Keratinocyte (primary cell): ENCODE data around the gene NAALADL2. TPM values are rescaled to one million over a fixed set of nuclear protein-coding genes. Genes with fewer than 3 reads are reported as not detected.
"Not testable (repeated sequence)": the region's sequence is repeated elsewhere in the genome, so short reads cannot be mapped to it uniquely, and the experiment has no call there.

Experiments
- DNase-seq: peaks from one replicate; pipeline ENCODE4 v3.0.0-alpha.2; 2011; ENCODE audit warnings: low read depth, missing footprints, low spot score
- FAIRE-seq: peaks from 2 replicates; lab custom pipeline; 2011; peaks lifted over from hg19 to GRCh38; lab: Jason Lieb, UNC
- H2AFZ ChIP-seq: 2 replicates; pipeline ENCODE4 v1.6.0; 2012; ENCODE audit warnings: low read length, control low read depth, inconsistent platforms; ENCODE audit not compliant: control insufficient read depth
- H3K27ac ChIP-seq: 2 replicates; pipeline ENCODE4 v1.5.1; 2011; ENCODE audit warnings: low read length; ENCODE audit not compliant: control insufficient read depth, insufficient read depth
- H3K27me3 ChIP-seq: 3 replicates; pipeline ENCODE4 v1.6.0; 2011; ENCODE audit warnings: low read length; ENCODE audit not compliant: control insufficient read depth, insufficient read depth; ENCODE audit errors: extremely low read depth
- H3K36me3 ChIP-seq, 2 experiments: 2 replicates in 1 of 2; 3 replicates in 1 of 2; pipeline ENCODE4 v1.5.1; 2011; ENCODE audit warnings: low read length in 2 of 2, mild to moderate bottlenecking in 1 of 2; ENCODE audit not compliant: control insufficient read depth in 2 of 2, insufficient read depth in 2 of 2; ENCODE audit errors: extremely low read depth in 1 of 2
- H3K4me1 ChIP-seq: 3 replicates; pipeline ENCODE4 v1.5.1; 2011; ENCODE audit warnings: low read length; ENCODE audit not compliant: control insufficient read depth, insufficient read depth; ENCODE audit errors: extremely low read depth
- H3K4me2 ChIP-seq: 3 replicates; pipeline ENCODE4 v1.6.0; 2011; ENCODE audit warnings: low read depth, low read length; ENCODE audit not compliant: control insufficient read depth, insufficient read depth; ENCODE audit errors: extremely low read depth
- H3K4me3 ChIP-seq, 3 experiments: fragments of 200-600 bp in 1 of 3; sonication (generic) in 1 of 3; 2 replicates in 2 of 3; 3 replicates in 1 of 3; pipeline ENCODE4 v1.5.1; 2011 to 2016; ENCODE audit warnings: low read length in 3 of 3, mild to moderate bottlenecking in 3 of 3, control low read depth in 2 of 3, inconsistent platforms in 1 of 3, low read depth in 1 of 3, mixed read lengths in 1 of 3, mixed run types in 1 of 3, moderate library complexity in 1 of 3; ENCODE audit not compliant: control insufficient read depth in 2 of 3, insufficient read depth in 2 of 3; ENCODE audit errors: extremely low read depth in 1 of 3
- H3K79me2 ChIP-seq: 2 replicates; pipeline ENCODE4 v1.6.0; 2012; ENCODE audit warnings: low read length; ENCODE audit not compliant: control insufficient read depth, insufficient read depth
- H3K9ac ChIP-seq: 3 replicates; pipeline ENCODE4 v1.6.0; 2011; ENCODE audit warnings: low read length; ENCODE audit not compliant: control insufficient read depth, insufficient read depth; ENCODE audit errors: extremely low read depth
- H3K9me1 ChIP-seq: 3 replicates; pipeline ENCODE4 v1.6.0; 2011; ENCODE audit warnings: low read length; ENCODE audit not compliant: control insufficient read depth, insufficient read depth; ENCODE audit errors: extremely low read depth
- H3K9me3 ChIP-seq: 2 replicates; pipeline ENCODE4 v1.5.1; 2012; ENCODE audit warnings: low read depth, low read length; ENCODE audit not compliant: control insufficient read depth
- H4K20me1 ChIP-seq: 3 replicates; pipeline ENCODE4 v1.6.0; 2011; ENCODE audit warnings: low read length; ENCODE audit not compliant: control insufficient read depth, insufficient read depth; ENCODE audit errors: extremely low read depth
- EZH2 ChIP-seq: IDR thresholded peaks from one replicate; pipeline ENCODE4 v1.6.1; 2012; ENCODE audit warnings: inconsistent platforms, mild to moderate bottlenecking, low read length, moderate library complexity
- dilution Hi-C: fragments of 300-500 bp; cut with MboI; formaldehyde crosslinking; loops from one replicate; pipeline ENCODE4 v1.7.0; 2020; ENCODE audit warnings: low sequenced_read_pairs; ENCODE audit not compliant: extremely low pct_ligation_motif_present
- polyA plus RNA-seq, 5 experiments: library from polyadenylated mRNA; depleted of rRNA in 3 of 5; stranded (reverse) in 3 of 5; stranded (forward) in 1 of 5; unstranded in 1 of 5; fragments of >200 nt; gene quantifications; 1 replicate in 1 of 5; 2 replicates in 3 of 5; 3 replicates in 1 of 5; pipeline versions ENCODE4 v1.2.1 to v1.2.3, GENCODE V29; 2011 to 2012; ENCODE audit warnings: missing spikeins in 2 of 5, low read depth in 1 of 5, low replicate concordance in 1 of 5
- TF ChIP-seq, protein P1 (sequence below), 3 experiments: IDR thresholded peaks in 1 of 3; conservative IDR thresholded peaks in 1 of 3; optimal IDR thresholded peaks in 1 of 3; 2 replicates in 2 of 3; 3 replicates in 1 of 3; pipeline versions ENCODE3 to v1.5.1; 2011; ENCODE audit warnings: low read length in 3 of 3, mild to moderate bottlenecking in 3 of 3, moderate library complexity in 2 of 3, control low read depth in 1 of 3, inconsistent platforms in 1 of 3; ENCODE audit not compliant: insufficient read depth in 2 of 3; ENCODE audit errors: extremely low read depth in 1 of 3

NAALADL2 gene
- polyA plus RNA-seq, 1 donor (not counting 4 experiments of a cell fraction or from before 2014, with no cell fraction given), result 0.75 TPM

DNA sequence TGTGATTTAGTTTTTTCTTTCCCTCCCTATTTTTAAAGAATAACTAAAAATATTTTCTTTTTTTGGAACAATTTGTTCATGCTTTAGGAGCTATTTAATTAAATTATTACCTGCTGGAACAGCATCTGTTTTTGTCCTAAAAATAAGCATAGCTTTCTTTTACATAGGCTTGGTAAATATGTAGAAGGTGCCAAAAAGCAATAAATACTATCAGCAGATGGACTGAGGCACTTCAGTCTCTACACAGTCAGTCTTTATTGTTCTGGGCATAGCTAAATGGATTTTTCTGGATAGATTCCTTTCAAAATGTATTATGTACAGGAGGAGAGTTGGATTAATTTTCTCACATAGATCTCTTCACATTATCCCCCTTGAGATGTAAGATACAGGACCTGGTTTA is 223.5 kb downstream of the NAALADL2 start:
- dilution Hi-C loops, result no loop called here
- Histone ChIP-seq H3K4me2 (no peak overlapping the region), H3K79me2 (no peaks in the 10 kb centered on the region), H3K36me3 (no peaks in the 10 kb centered on the region), H3K4me3 (no peak overlapping the region), H3K27me3 (no peaks in the 10 kb centered on the region), H3K9ac (no peak overlapping the region), H3K4me1 (no peaks in the 10 kb centered on the region), H2AFZ (no peak overlapping the region), H4K20me1 (no peaks in the 10 kb centered on the region), H3K27ac (no peak overlapping the region), H3K9me3 (no peaks in the 10 kb centered on the region), H3K9me1 (no peaks in the 10 kb centered on the region)
- TF ChIP-seq, protein P1, sequence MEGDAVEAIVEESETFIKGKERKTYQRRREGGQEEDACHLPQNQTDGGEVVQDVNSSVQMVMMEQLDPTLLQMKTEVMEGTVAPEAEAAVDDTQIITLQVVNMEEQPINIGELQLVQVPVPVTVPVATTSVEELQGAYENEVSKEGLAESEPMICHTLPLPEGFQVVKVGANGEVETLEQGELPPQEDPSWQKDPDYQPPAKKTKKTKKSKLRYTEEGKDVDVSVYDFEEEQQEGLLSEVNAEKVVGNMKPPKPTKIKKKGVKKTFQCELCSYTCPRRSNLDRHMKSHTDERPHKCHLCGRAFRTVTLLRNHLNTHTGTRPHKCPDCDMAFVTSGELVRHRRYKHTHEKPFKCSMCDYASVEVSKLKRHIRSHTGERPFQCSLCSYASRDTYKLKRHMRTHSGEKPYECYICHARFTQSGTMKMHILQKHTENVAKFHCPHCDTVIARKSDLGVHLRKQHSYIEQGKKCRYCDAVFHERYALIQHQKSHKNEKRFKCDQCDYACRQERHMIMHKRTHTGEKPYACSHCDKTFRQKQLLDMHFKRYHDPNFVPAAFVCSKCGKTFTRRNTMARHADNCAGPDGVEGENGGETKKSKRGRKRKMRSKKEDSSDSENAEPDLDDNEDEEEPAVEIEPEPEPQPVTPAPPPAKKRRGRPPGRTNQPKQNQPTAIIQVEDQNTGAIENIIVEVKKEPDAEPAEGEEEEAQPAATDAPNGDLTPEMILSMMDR (optimal IDR thresholded peaks at IDR 0.05 in 1 of 3, IDR thresholded peaks at IDR 0.05 in 1 of 3, conservative IDR thresholded peaks at IDR 0.05 in 1 of 3; ENCODE audit: extremely low read depth in 1 of 3, insufficient read depth in 2 of 3, low read length in 3 of 3), result no peak
- TF ChIP-seq EZH2, result no peak
- DNase-seq, result no peak
- FAIRE-seq, result no peak

DNA sequence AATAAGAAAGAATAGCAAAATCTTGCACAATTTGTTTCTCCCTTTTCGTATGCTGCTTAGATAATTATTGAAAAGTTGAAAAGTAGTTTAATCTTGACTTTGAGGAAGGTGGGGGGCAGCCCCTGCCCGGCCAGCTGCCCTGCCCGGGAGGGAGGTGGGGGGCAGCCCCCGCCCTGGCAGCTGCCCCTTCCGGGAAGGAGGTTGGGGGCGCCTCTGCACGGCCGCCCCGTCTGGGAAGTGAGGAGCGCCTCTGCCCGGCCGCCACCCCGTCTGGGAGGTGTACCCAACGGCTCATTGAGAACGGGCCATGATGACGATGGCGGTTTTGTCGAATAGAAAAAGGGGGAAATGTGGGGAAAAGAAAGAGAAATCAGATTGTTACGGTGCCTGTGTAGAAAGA is 228.0 kb downstream of the NAALADL2 start:
- DNase-seq, H3K4me2 ChIP-seq, FAIRE-seq, H3K27ac ChIP-seq, H3K9ac ChIP-seq, H3K4me1 ChIP-seq, H3K27me3 ChIP-seq, dilution Hi-C loops, H3K9me3 ChIP-seq, H3K9me1 ChIP-seq, H4K20me1 ChIP-seq, H3K4me3 ChIP-seq, H3K79me2 ChIP-seq, H3K36me3 ChIP-seq, H2AFZ ChIP-seq: not testable (repeated sequence)

DNA sequence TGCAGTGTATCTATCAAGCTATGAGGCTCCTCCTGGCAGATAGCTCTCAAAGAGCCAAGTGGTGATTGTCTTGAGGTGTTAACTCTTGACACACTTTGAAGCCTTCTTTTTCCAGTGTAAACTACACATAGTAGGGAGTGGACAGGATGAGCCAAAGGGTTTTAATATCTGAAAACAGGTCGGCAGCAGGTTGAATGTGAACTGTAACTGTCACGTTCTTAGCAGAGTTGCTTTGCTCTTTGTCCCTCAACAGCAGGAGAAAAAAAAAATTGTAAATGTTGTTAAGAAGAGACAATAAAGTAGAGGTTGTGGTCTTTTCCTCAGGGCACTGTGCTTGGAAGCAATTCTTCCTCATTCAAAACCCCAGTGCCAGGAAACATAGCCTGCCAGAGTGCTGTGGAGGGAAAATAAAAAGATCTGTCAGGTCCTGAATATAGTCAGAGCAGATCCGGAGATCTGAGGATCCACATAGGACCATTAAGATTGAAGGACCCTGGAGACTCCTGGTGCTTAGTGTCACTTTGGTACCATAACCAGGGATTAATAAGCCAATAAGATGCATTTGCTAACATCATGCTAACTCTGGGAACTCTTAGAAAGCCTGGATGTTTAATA is 229.7 kb downstream of the NAALADL2 start:
- TF ChIP-seq, protein P1 (optimal IDR thresholded peaks at IDR 0.05 in 1 of 3, IDR thresholded peaks at IDR 0.05 in 1 of 3, conservative IDR thresholded peaks at IDR 0.05 in 1 of 3; ENCODE audit: extremely low read depth in 1 of 3, insufficient read depth in 2 of 3, low read length in 3 of 3), result no peak
- Histone ChIP-seq H3K9me3 (no peaks in the 10 kb centered on the region), H3K9me1 (no peaks in the 10 kb centered on the region), H3K36me3 (no peaks in the 10 kb centered on the region), H3K27me3 (no peaks in the 10 kb centered on the region), H4K20me1 (no peaks in the 10 kb centered on the region), H3K79me2 (no peaks in the 10 kb centered on the region), H3K4me1 (no peaks in the 10 kb centered on the region), H3K4me3 (no peak overlapping the region), H3K4me2 (no peak overlapping the region), H3K27ac (no peak overlapping the region), H2AFZ (no peak overlapping the region), H3K9ac (no peak overlapping the region)
- dilution Hi-C loops, result no loop called here
- DNase-seq, result no peak
- FAIRE-seq, result no peak
